Measurements from ENCODE around the gene SRSF5.
"Not testable (repeated sequence)": the region's sequence is repeated elsewhere in the genome, so short reads cannot be mapped to it uniquely, and the experiment has no call there.

The SRSF5 gene

GRCh38 chr14:69811227-69811867 lies 44.4 kb downstream of the SRSF5 start:
- DNase-seq (ENCODE audit: low spot score), result no peak
- TF ChIP-seq, protein P1, sequence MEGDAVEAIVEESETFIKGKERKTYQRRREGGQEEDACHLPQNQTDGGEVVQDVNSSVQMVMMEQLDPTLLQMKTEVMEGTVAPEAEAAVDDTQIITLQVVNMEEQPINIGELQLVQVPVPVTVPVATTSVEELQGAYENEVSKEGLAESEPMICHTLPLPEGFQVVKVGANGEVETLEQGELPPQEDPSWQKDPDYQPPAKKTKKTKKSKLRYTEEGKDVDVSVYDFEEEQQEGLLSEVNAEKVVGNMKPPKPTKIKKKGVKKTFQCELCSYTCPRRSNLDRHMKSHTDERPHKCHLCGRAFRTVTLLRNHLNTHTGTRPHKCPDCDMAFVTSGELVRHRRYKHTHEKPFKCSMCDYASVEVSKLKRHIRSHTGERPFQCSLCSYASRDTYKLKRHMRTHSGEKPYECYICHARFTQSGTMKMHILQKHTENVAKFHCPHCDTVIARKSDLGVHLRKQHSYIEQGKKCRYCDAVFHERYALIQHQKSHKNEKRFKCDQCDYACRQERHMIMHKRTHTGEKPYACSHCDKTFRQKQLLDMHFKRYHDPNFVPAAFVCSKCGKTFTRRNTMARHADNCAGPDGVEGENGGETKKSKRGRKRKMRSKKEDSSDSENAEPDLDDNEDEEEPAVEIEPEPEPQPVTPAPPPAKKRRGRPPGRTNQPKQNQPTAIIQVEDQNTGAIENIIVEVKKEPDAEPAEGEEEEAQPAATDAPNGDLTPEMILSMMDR (conservative IDR thresholded peaks at IDR 0.05; ENCODE audit: low read depth), result no peak
- POLR2A ChIA-PET (ENCODE audit: low non-redundant PET), result no interaction called here
- no peak overlapping the region for H3K27ac ChIP-seq
- CTCF ChIA-PET, result interaction anchor here (1.6 kb wide), 1 partner anchor 7 kb away, joined by 5 read pairs; no protein-coding TSS in a partner anchor

DNA sequence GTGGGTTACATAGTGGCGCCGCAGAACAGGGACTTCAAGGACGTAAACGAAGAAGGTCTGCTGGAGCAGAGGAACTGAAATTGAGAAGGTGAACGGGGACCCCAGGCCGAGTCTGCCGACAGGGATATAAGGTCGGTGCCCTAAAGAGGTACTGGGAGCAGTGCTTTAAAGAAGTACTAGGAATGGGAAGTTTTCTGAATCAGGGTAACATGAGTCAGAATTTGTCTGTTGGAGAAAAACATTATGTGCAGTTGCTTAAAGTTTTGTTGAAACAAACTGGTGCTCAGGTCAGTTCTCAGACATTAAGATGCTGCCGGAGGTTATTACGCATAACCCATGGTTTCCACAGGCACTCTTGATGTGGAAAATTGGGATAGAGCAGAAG lies 44.9 kb downstream of the SRSF5 start:
- TF ChIP-seq, protein P1 (conservative IDR thresholded peaks at IDR 0.05; ENCODE audit: low read depth), result no peak
- POLR2A ChIA-PET (ENCODE audit: low non-redundant PET), result no interaction called here
- CTCF ChIA-PET, result no interaction called here
- H3K27ac ChIP-seq, result no peak overlapping the region
- no peak for DNase-seq (ENCODE audit: low spot score)

DNA sequence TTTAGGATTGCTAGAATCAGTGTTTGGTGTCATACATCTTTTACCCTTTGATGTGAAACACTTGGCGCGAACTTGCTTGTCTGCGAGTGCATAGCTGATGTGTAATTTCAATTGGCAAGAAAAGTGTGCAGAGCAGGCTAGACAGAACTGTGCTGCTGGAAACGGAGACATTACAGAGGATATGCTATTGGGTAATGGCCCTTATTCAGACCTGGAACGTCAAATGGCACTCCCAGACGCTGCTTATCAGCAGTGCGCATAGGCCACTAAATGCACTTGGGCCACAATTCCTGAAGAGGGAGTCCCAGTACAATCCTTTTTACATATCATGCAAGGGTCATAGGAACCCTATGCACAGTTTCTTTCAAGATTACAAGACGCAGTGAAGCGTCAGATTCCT lies 45.8 kb downstream of the SRSF5 start:
- DNase-seq (ENCODE audit: low spot score), result no peak
- ChIA-PET POLR2A (ENCODE audit: low non-redundant PET) (no interaction called here), CTCF (interaction anchor here (0.7 kb wide), 1 partner anchor 542 kb away, joined by 3 read pairs; no protein-coding TSS in a partner anchor)
- no peak overlapping the region for H3K27ac ChIP-seq
- TF ChIP-seq, protein P1 (conservative IDR thresholded peaks at IDR 0.05; ENCODE audit: low read depth), result no peak

DNA sequence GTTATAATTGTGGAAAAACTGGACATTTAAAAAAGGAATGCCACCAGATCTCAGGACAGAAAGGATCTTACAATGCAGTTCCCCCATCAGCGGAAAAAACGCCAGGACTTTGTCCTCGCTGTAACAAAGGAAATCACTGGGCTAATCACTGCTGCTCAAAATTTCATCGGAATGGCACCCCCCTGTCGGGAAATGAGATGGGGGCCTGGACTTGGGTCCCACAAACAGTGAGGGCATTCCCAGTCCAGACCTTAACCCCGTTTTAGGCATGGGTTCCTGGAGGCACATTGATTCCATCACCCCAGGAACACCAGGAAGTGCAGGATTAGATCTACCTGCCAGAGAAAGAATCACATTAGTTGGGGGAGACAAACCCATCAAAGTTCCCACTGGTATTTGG lies 46.4 kb downstream of the SRSF5 start:
- POLR2A ChIA-PET (ENCODE audit: low non-redundant PET), result not testable (repeated sequence)
- CTCF ChIA-PET, result interaction anchor here (0.7 kb wide), 1 partner anchor 543 kb away, joined by 3 read pairs; no protein-coding TSS in a partner anchor

DNA sequence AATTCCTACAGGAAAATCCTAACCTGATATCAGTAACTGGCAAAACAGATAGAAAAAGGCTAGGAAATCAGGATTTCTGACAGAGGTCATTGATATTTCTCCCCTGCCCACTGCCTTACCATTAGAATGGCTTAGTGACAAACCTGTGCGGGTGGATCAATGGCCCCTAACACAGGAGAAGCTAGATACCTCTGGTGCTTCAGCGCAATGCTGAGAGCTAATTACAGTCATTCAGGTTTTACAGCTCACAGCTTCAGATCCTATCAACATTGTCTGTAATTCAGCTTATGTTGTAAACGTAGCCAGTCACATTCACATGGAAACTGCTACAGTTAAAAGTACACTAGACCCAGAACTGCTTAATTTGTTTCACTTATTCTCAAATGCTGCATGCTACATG lies 47.5 kb downstream of the SRSF5 start:
- no peak overlapping the region for H3K27ac ChIP-seq
- TF ChIP-seq, protein P1 (conservative IDR thresholded peaks at IDR 0.05; ENCODE audit: low read depth), result no peak
- no peak for DNase-seq (ENCODE audit: low spot score)
- ChIA-PET CTCF (interaction anchor here (0.7 to 1.6 kb wide), 2 partner anchors 214 to 259 kb away, joined by 3 read pairs; no protein-coding TSS in a partner anchor), POLR2A (ENCODE audit: low non-redundant PET) (no interaction called here)

More for the DNA sequence above, 46.4 kb downstream of the SRSF5 start:
- not testable (repeated sequence) for DNase-seq (ENCODE audit: low spot score); H3K27ac ChIP-seq

GRCh38 chr14:69815556-69815955 lies 48.6 kb downstream of the SRSF5 start:
- H3K27ac ChIP-seq, result no peak overlapping the region
- DNase-seq (ENCODE audit: low spot score), result no peak
- POLR2A ChIA-PET (ENCODE audit: low non-redundant PET), result no interaction called here
- CTCF ChIA-PET, result interaction anchor here (1.6 kb wide), 1 partner anchor 258 kb away, joined by 3 read pairs; no protein-coding TSS in a partner anchor
- TF ChIP-seq, protein P1 (conservative IDR thresholded peaks at IDR 0.05; ENCODE audit: low read depth), result no peak

- TF ChIP-seq, protein P1 (conservative IDR thresholded peaks at IDR 0.05; ENCODE audit: low read depth), result no peak
- POLR2A ChIA-PET (ENCODE audit: low non-redundant PET), result no interaction called here
- CTCF ChIA-PET, result interaction anchor here (0.6 to 1.4 kb wide), 3 partner anchors 211 to 258 kb away, joined by 3 to 9 read pairs (median 3); no protein-coding TSS in a partner anchor
Observed at GRCh38 chr14:69816216-69816615, 49.3 kb downstream of the SRSF5 start.

More at GRCh38 chr14:69816216-69816615, 49.3 kb downstream of the SRSF5 start:
- DNase-seq (ENCODE audit: low spot score), result no peak
- no peak overlapping the region for H3K27ac ChIP-seq

Measured in RWPE1 (cell line).